Natural killer cell treated with Interleukin-12 subunit alpha and Interleukin-12 subunit beta and Interleukin-15 and Interleukin-18, amount 100 ng/mL, for 72 hours (primary cell): Measurements from ENCODE around the gene GIPC1. TPM values are rescaled to one million over a fixed set of nuclear protein-coding genes. Genes with fewer than 3 reads are reported as not detected.

Source experiments
- ATAC-seq, 2 donors: fragments of 150-1000 bp; cut with Tn5 transposase in 1 of 2; sonication (Bioruptor Pico), chemical (Tn5 transposase) in 1 of 2; 2 replicates each; pipeline ENCODE4 v1.10.0; 2021
- DNase-seq: peaks from one replicate; pipeline ENCODE4 v3.0.0; 2022; ENCODE audit warnings: low spot score
- H3K27ac Mint-ChIP-seq, 2 donors: 1 replicate in 1 of 2; 2 replicates in 1 of 2; pipeline ENCODE4 v1.8.0; 2022; ENCODE audit warnings: mixed read lengths in 2 of 2, mild to moderate bottlenecking in 1 of 2, moderate library complexity in 1 of 2
- H3K27me3 Mint-ChIP-seq, 2 donors: 1 replicate in 1 of 2; 2 replicates in 1 of 2; pipeline ENCODE4 v1.8.0; 2022; ENCODE audit warnings: mixed read lengths in 2 of 2
- H3K36me3 Mint-ChIP-seq: one replicate; pipeline ENCODE4 v1.8.0; 2022; ENCODE audit warnings: mixed read lengths
- H3K4me1 Mint-ChIP-seq, 2 donors: 1 replicate in 1 of 2; 2 replicates in 1 of 2; pipeline ENCODE4 v1.8.0; 2022; ENCODE audit warnings: low read depth in 2 of 2, mixed read lengths in 2 of 2, mild to moderate bottlenecking in 1 of 2
- H3K4me3 Mint-ChIP-seq: one replicate; pipeline ENCODE4 v1.8.0; 2022; ENCODE audit warnings: mixed read lengths
- H3K9me3 Mint-ChIP-seq: 2 replicates; pipeline ENCODE4 v1.8.0; 2022; ENCODE audit warnings: mixed read lengths
- total RNA-seq, 2 donors: library from RNA; stranded (reverse); gene quantifications; one replicate each; pipeline ENCODE4 v1.2.3, GENCODE V29; 2022

GIPC1 gene
- total RNA-seq, 2 donors from 2014 or later: 29.9 to 31.7 TPM

GRCh38 chr19:14494910-14495671, 836 bp downstream of the GIPC1 start:
- Mint-ChIP-seq H3K9me3 (no peaks in the 10 kb centered on the region), H3K27ac (peak overlapping the region; percentile 39 to 82), H3K4me1 (peaks cover 5 to 17% of the 10 kb centered on the region in 2 donors), H3K36me3 (no peaks in the 10 kb centered on the region), H3K27me3 (no peaks in the 10 kb centered on the region), H3K4me3 (peak overlapping the region; percentile 76)
- ATAC-seq (no peak), DNase-seq (peak; percentile 50)

DNA sequence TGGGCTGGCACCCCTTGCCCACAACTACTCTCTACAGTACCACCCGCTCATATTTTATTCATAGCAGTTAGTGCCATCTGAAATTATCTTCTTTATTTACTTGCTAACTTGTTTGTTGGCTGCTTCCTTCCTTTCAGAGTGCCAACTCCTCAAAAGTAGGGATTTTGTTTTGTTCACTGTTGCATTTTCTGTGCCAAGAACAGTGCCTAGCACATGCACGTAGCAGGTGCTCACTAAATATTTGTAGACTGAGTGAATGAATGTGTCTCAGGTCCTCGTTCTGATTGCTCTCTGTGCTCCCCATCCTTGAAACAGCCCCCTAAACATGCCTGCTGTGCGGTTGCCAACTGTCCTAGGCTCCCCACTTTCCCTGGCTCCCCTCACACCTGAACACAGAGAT, 1.5 kb downstream of the GIPC1 start:
- peaks cover 5 to 17% of the 10 kb centered on the region in 2 donors for H3K4me1 Mint-ChIP-seq
- peak overlapping the region; percentile 41 to 82 for H3K27ac Mint-ChIP-seq
- ATAC-seq: no peak
- peak overlapping the region; percentile 26 for H3K4me3 Mint-ChIP-seq
- no peaks in the 10 kb centered on the region for H3K27me3 Mint-ChIP-seq
- H3K36me3 Mint-ChIP-seq: no peaks in the 10 kb centered on the region
- DNase-seq: peak; percentile 41
- H3K9me3 Mint-ChIP-seq: no peaks in the 10 kb centered on the region

DNA sequence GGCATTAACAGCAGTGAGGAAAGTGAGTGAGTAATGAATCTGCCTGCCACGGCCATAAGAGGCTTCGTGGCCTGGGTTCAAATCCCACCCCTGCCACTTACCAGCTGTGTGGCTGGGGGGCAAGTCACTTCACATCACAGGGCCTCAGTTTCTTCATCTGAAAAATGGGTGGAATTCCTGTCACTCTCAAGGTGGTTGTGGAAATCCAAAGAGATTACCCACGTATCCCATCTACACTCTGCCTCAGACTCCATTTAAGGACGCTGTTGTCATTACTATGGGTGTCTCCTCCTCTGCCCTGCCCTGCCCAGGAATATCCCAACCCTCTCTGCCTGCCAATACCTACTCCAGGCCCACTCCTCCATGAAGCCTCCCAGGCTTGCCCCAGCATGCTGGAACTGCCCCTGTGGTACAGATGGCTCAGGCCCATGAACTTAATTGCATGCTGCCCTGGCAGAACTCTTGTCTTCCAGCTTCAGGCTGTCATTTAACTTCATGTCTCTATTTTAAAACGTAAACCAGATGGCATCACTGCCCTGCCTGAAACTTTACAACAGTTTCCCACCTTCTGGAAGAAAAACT, 3.1 kb downstream of the GIPC1 start:
- peak; percentile 54 for DNase-seq
- Mint-ChIP-seq H3K27me3 (no peaks in the 10 kb centered on the region), H3K9me3 (no peaks in the 10 kb centered on the region), H3K4me3 (no peak overlapping the region), H3K27ac (peak overlapping the region in 1 of 2 donors; percentile 15), H3K4me1 (peaks cover 5 to 17% of the 10 kb centered on the region in 2 donors), H3K36me3 (no peaks in the 10 kb centered on the region)
- ATAC-seq: no peak

GRCh38 chr19:14487370-14488125, 8.4 kb downstream of the GIPC1 start:
- ATAC-seq (no peak), DNase-seq (no peak)
- H3K4me3 Mint-ChIP-seq: no peak overlapping the region
- H3K9me3 Mint-ChIP-seq: no peaks in the 10 kb centered on the region
- H3K27ac Mint-ChIP-seq: no peak overlapping the region
- H3K27me3 Mint-ChIP-seq: no peaks in the 10 kb centered on the region
- peaks cover 0 to 7% of the 10 kb centered on the region in 2 donors for H3K4me1 Mint-ChIP-seq
- H3K36me3 Mint-ChIP-seq: no peaks in the 10 kb centered on the region

GRCh38 chr19:14482172-14482941, 13.6 kb downstream of the GIPC1 start:
- Mint-ChIP-seq H3K4me1 (peaks cover 0 to 11% of the 10 kb centered on the region in 2 donors), H3K27me3 (no peaks in the 10 kb centered on the region), H3K4me3 (no peak overlapping the region), H3K27ac (no peak overlapping the region), H3K9me3 (no peaks in the 10 kb centered on the region), H3K36me3 (no peaks in the 10 kb centered on the region)
- no peak for ATAC-seq
- peak; percentile 51 for DNase-seq

DNA sequence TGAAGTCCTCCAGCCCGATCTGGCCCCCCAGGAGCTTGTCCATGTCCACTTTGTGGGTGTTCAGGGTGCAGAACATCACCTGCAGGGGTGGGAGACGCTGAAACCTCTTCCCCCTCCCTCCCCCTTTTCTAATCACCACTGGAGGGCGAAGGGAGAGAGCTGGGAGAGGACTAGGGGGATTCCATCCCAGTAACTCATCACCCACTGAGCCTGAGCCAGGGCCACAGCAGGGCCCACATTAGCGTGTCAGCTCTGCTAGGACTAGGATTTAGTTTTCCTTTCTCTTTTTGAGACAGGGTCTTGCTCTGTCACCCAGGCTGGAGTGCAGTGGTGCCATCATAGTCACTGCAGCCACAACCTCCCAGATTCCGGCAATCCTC, 15.2 kb downstream of the GIPC1 start:
- no peak for DNase-seq
- H3K27ac Mint-ChIP-seq: no peak overlapping the region
- ATAC-seq: no peak
- no peak overlapping the region for H3K4me3 Mint-ChIP-seq
- H3K27me3 Mint-ChIP-seq: no peaks in the 10 kb centered on the region
- peaks cover 12 to 18% of the 10 kb centered on the region in 2 donors for H3K4me1 Mint-ChIP-seq
- H3K36me3 Mint-ChIP-seq: no peaks in the 10 kb centered on the region
- no peaks in the 10 kb centered on the region for H3K9me3 Mint-ChIP-seq

- H3K27me3 Mint-ChIP-seq: no peaks in the 10 kb centered on the region
- H3K4me1 Mint-ChIP-seq: peaks cover 12 to 18% of the 10 kb centered on the region in 2 donors
- no peak overlapping the region for H3K4me3 Mint-ChIP-seq
- peak; percentile 62 to 67 for ATAC-seq
- H3K36me3 Mint-ChIP-seq: no peaks in the 10 kb centered on the region
- H3K9me3 Mint-ChIP-seq: no peaks in the 10 kb centered on the region
- DNase-seq: peak; percentile 63
- no peak overlapping the region for H3K27ac Mint-ChIP-seq
Observed at GRCh38 chr19:14479975-14480699, 15.8 kb downstream of the GIPC1 start.

DNA sequence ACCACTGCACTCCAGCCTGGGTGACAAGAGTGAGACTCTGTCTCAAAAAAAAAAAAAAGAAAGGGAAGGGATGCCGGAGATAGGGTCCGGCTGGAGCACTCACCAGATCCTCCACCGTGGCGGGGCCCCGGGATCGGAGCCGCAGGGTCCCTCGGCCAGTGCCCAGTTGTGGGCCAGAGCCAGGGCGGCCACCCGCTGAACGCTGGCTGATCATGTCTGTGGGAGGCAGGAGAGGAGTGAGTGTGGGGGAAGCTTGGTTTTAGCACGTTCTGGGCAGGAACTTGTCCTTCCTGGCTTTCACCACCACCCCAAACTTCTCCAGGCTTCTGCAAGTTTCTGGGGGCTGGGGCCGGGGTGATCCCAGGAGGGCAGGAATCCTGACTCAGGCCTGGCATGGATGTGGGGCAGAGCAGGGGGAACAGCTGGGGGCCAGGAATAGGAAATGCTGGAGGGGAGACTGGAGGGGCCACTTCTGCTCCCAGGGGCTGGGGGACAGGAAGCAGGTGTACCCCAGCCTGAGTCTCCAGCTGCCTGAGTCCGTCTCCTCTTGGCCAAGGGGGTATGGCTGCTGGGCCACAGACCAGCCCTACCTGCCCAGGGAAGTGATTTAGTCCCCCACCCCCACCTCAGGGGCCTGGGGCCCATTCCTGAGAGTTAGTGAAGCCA, 16.5 kb downstream of the GIPC1 start:
- Mint-ChIP-seq H3K4me3 (no peak overlapping the region), H3K9me3 (no peaks in the 10 kb centered on the region), H3K27ac (no peak overlapping the region), H3K4me1 (peaks cover 17 to 23% of the 10 kb centered on the region in 2 donors), H3K27me3 (peaks cover 0 to 5% of the 10 kb centered on the region in 2 donors), H3K36me3 (no peaks in the 10 kb centered on the region)
- ATAC-seq (no peak), DNase-seq (peak; percentile 52)

DNA sequence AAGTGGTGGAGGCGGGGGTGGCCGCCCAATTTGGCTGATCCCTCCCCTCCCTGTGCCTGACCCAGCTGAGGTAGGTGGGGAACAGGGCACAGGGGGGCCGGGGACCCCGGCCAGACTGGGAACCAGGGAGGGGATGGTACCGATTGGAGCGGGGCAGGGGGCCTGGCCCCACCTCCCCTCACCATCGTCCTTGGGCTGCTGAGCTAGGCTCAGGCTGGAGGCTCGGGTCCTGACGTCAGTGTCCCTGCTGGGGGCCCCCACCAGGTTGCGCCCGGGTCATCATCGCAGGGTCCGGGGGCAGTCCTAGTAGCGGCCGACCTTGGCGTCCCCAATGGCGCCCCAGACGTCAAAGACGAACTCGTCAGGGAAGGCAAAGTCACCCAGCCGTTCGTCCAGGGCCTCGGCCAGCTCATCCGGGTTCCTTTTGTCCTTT, 17.8 kb downstream of the GIPC1 start:
- ATAC-seq (no peak), DNase-seq (peak; percentile 58)
- Mint-ChIP-seq H3K36me3 (no peaks in the 10 kb centered on the region), H3K4me1 (peaks cover 19 to 27% of the 10 kb centered on the region in 2 donors), H3K27ac (no peak overlapping the region), H3K9me3 (no peaks in the 10 kb centered on the region), H3K27me3 (peaks cover 0 to 8% of the 10 kb centered on the region in 2 donors), H3K4me3 (no peak overlapping the region)

- DNase-seq (peak; percentile 35), ATAC-seq (no peak)
- peaks cover 0 to 14% of the 10 kb centered on the region in 2 donors for H3K27me3 Mint-ChIP-seq
- H3K9me3 Mint-ChIP-seq: no peaks in the 10 kb centered on the region
- no peak overlapping the region for H3K4me3 Mint-ChIP-seq
- peaks cover 24 to 32% of the 10 kb centered on the region in 2 donors for H3K4me1 Mint-ChIP-seq
- no peaks in the 10 kb centered on the region for H3K36me3 Mint-ChIP-seq
- no peak overlapping the region for H3K27ac Mint-ChIP-seq
Observed at GRCh38 chr19:14477418-14478112, 18.4 kb downstream of the GIPC1 start.

- Mint-ChIP-seq H3K27me3 (peaks cover 0 to 14% of the 10 kb centered on the region in 2 donors), H3K4me1 (peaks cover 24 to 36% of the 10 kb centered on the region in 2 donors), H3K9me3 (no peaks in the 10 kb centered on the region), H3K4me3 (peak overlapping the region; percentile 69), H3K27ac (peak overlapping the region; percentile 31 to 34), H3K36me3 (no peaks in the 10 kb centered on the region)
- ATAC-seq (peak; percentile 63 to 83), DNase-seq (peak; percentile 79)
Observed at GRCh38 chr19:14476673-14477401, 19.1 kb downstream of the GIPC1 start.
